Activated CD4-positive, alpha-beta T cell treated with anti-CD3 and anti-CD28 coated beads, Interleukin-2, amount 50 U/mL, for 16 hours (primary cell): ENCODE measurements around the gene COL11A2.

ENCODE experiments used
- DNase-seq: peaks from one replicate; pipeline ENCODE4 v3.0.0-alpha.2; 2020

The COL11A2 gene

DNA sequence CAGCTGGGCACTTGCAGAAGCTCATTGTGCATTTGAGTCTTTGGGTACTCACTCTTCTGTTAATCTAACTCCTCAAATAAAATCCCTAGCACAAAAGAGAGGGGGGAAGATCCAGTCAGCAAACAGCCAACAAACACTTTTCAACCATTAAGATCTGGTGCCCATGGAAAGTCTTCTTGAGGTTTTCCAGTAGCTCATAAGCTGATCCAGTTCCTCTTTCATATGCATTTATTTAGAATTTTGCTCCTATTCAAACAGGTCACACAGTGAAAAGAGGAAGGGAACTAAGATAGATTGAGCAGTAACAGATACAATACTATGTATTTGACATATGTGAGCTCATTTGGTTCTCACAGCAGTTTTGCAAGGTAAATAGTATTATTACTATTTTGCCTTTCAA is 77.9 kb downstream of the COL11A2 start:
- DNase-seq, result no peak

DNA sequence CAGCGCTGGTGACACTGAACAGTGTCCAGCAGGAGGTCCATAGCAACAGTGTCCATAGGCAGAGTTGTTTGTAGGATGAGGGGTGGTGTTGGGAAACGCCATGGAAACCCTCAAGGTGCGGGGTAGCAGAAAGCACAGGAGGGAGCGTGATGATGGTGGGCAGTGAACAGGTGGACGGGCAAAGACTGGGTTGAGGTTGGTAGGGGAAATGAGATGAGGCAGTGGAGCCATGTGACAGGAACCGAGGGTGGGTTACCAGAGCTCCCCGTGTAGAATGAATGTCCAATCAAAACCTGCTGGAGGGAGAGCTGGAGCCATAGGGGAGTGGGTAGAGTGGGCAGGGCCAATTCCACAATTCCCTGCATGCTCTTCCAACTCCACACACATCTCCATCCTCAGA is 78.5 kb downstream of the COL11A2 start:
- DNase-seq, result no peak
